ENCODE results near the gene FAM76B.

The FAM76B gene

DNA sequence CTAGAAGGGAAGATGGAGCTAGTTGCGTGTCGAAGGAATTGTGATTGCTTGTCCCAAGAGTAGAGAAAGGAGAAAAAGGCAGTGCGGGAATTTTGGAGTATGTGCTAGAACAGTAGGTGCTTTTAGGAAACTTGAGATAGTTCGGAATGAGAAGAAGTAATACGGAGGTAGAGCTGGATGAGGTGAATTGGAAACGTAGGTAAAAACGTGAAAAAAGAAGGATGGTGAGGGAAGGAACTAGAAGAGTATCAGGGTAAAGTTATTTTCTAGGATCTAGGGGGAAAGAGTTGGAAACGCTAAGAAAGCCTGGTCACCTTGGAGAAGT, 2.1 kb upstream of the FAM76B start:
- H3K27ac ChIP-seq (ENCODE audit: low read length): no peak overlapping the region
- no peaks in the 10 kb centered on the region for H3K27me3 ChIP-seq (ENCODE audit: control insufficient read depth, insufficient read depth, low read length)
- peak overlapping the region; percentile 97 for H3K4me3 ChIP-seq (ENCODE audit: low read length)
- peaks cover 8% of the 10 kb centered on the region for H3K36me3 ChIP-seq (ENCODE audit: control insufficient read depth, low read depth, low read length)
- H3K9ac ChIP-seq (ENCODE audit: low read length): peak overlapping the region; percentile 99
- no peaks in the 10 kb centered on the region for H3K9me3 ChIP-seq (ENCODE audit: control insufficient read depth, low read depth, low read length)
- peaks cover 14% of the 10 kb centered on the region for H3K4me1 ChIP-seq (ENCODE audit: control insufficient read depth, low read depth, low read length)

DNA sequence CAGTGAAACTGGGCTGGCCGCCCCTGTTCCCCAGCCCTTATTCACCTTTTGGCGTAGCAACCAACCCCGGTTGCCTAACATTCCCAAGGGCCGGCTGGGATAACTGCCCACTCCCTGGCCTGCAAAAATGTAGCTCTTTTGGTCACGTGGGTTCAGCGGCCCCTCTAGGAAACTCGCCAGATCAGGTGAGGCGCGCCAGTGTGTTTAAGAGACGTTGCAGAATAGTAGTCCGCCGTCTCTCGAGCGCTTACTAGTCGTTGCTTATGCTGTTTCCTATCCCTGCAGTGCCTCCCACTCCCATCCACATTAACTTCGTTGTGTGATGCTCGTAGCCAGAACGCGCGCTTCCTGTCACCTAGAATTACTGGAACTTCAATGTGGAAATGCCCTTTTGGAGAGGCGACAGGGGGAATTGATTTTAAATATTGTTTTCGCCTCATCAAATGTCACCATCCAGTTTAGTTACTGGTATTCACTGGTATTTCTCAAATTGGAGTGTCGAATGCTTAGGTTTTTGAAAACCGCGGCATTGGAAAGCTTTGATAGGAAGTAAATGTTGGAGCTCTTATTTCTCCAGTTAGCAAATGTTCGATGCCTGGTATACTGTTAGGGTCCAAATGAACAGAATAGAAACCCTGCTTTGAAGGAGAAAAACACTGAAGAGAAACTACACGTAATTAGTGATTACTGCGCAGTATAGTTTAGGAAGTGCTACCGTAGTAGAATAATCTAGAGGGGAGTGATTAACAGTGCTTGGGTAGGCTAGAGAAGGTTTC, 1.5 kb upstream of the FAM76B start:
- H3K36me3 ChIP-seq (ENCODE audit: control insufficient read depth, low read depth, low read length): peaks cover 13% of the 10 kb centered on the region
- peak overlapping the region; percentile 100 for H3K27ac ChIP-seq (ENCODE audit: low read length)
- no peaks in the 10 kb centered on the region for H3K9me3 ChIP-seq (ENCODE audit: control insufficient read depth, low read depth, low read length)
- no peaks in the 10 kb centered on the region for H3K27me3 ChIP-seq (ENCODE audit: control insufficient read depth, insufficient read depth, low read length)
- H3K9ac ChIP-seq (ENCODE audit: low read length): peak overlapping the region; percentile 99
- H3K4me3 ChIP-seq (ENCODE audit: low read length): peak overlapping the region; percentile 97
- peaks cover 14% of the 10 kb centered on the region for H3K4me1 ChIP-seq (ENCODE audit: control insufficient read depth, low read depth, low read length)

DNA sequence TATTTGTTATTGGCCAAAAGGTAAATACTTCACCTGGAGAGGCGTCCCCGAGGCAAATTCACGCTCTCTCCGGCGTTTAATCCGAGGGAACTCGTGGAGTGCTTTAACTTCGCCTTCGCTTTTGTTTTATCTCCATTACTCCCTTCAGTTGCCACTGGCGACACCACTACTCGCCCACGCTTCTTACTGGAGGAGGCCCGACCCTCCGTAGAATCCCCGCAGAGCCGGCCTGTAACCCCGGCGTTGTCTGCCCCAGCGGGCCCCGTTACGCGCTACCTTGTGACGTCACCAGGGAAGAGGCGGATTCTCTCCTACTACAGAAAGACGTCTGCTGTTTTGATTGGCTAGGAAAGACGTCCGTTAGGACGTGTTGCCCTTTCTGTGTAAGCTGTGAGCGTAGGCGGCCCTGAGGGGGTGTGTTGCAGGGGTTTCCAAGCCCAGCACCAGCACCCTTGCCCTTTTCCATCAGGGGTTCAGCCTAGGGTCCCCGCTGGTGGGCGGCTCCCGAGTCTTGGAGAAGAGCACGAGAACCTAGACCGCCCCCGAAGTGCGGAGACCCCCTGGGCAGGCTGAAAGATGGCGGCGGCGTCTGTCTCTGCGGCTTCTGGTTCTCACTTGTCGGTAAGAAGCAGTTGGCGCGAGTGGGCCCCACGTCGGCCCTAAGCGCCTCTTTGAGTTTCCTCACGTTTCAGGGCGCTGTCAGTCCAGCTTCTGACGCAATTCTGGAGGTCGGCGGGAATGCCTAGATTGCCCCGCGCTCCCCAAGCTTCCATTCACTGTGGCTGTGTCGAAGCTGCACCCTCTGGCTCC, 746 bp upstream of the FAM76B start, which contains the start of gene CEP57:
Gene CEP57, plus strand, starts transcription at position 376 of the 810 bp plus-strand sequence. Its CDS starts 201 bp downstream, at position 577.
- no peaks in the 10 kb centered on the region for H3K27me3 ChIP-seq (ENCODE audit: control insufficient read depth, insufficient read depth, low read length)

DNA sequence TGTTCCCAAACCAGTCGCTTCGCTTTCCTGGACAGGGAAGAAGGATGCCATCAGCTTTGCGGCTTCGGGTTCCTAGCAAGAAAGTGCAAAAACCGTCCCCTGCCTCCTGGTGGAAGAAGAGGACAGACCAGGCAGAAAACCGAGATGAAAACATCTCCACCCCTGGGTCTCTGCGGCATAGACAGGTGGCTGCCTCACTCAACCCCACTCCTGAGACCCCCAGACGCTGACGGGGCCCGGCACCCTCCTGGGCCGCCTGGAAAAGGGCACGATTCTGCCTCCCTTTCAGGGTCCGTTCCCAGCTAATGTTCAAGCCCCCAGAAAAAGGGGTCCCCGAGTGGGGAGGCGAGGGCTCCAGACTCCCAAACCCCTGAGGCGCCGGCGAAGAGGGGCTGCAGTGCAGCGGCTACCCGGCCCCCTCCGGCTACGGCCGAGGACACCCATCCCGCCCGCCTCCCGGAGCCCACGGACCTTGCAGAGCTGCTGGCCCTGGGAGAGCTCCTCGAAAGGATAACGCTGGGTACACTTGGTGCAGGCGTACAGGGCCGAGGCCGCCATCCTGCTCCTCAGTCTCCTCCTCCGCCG, 569 bp downstream of the FAM76B start:
- peak overlapping the region; percentile 99 for H3K9ac ChIP-seq (ENCODE audit: low read length)
- peak overlapping the region; percentile 97 for H3K4me3 ChIP-seq (ENCODE audit: low read length)
- peak overlapping the region; percentile 0 for H3K27ac ChIP-seq (ENCODE audit: low read length)
- H3K36me3 ChIP-seq (ENCODE audit: control insufficient read depth, low read depth, low read length): peaks cover 33% of the 10 kb centered on the region
- H3K27me3 ChIP-seq (ENCODE audit: control insufficient read depth, insufficient read depth, low read length): no peaks in the 10 kb centered on the region
- no peaks in the 10 kb centered on the region for H3K9me3 ChIP-seq (ENCODE audit: control insufficient read depth, low read depth, low read length)
- H3K4me1 ChIP-seq (ENCODE audit: control insufficient read depth, low read depth, low read length): peaks cover 14% of the 10 kb centered on the region

More for the DNA sequence above, 746 bp upstream of the FAM76B start, which contains the start of gene CEP57:
- H3K4me3 ChIP-seq (ENCODE audit: low read length): peak within 1 kb of the TSS; percentile 97
- peaks cover 21% of the 10 kb centered on the region for H3K36me3 ChIP-seq (ENCODE audit: control insufficient read depth, low read depth, low read length)
- peak within 1 kb of the TSS; percentile 99 for H3K9ac ChIP-seq (ENCODE audit: low read length)
- H3K27ac ChIP-seq (ENCODE audit: low read length): peak within 1 kb of the TSS; percentile 100
- peaks cover 14% of the 10 kb centered on the region for H3K4me1 ChIP-seq (ENCODE audit: control insufficient read depth, low read depth, low read length)
- no peaks in the 10 kb centered on the region for H3K9me3 ChIP-seq (ENCODE audit: control insufficient read depth, low read depth, low read length)

DNA sequence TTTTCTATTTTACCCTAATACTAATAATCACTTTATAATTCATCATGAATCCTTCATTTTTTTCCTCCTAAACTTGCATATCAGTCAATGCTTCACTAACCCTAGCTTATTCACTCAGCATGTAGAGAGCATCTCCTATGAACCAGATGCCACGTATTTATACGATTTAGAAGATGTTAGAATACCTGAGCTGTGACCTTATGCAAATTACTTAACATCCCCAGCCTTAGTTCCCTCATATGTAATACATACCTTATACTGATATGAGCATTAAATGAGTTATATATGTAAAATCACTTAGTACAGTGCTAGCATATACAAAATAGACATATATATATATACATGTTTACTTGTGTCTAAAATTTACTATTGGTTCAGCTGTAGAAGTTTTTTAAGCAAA, 9.0 kb downstream of the FAM76B start:
- Histone ChIP-seq H3K9ac (ENCODE audit: low read length) (no peak overlapping the region), H3K36me3 (ENCODE audit: control insufficient read depth, low read depth, low read length) (peaks cover 96% of the 10 kb centered on the region), H3K9me3 (ENCODE audit: control insufficient read depth, low read depth, low read length) (no peaks in the 10 kb centered on the region), H3K27ac (ENCODE audit: low read length) (no peak overlapping the region), H3K4me3 (ENCODE audit: low read length) (no peak overlapping the region), H3K27me3 (ENCODE audit: control insufficient read depth, insufficient read depth, low read length) (no peaks in the 10 kb centered on the region), H3K4me1 (ENCODE audit: control insufficient read depth, low read depth, low read length) (no peaks in the 10 kb centered on the region)

DNA sequence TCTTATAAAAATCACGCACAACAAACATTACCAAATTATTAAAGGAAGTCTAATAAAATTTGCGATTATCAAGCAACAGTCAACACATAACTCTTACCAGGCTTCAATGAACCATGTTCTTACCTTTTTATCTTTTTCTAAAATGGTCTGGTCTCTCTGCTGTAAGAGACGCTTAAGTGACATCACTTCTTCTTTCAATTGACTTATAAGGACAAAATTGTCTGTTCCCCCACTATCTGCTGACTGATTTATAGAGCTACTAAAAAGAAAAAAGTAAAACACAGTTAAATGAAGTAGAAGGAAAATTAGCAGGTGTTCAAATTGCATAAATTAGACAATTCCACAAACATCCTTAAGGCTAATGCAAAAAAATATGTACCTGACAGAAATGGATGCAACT, 10.9 kb downstream of the FAM76B start:
- Histone ChIP-seq H3K27me3 (ENCODE audit: control insufficient read depth, insufficient read depth, low read length) (no peaks in the 10 kb centered on the region), H3K27ac (ENCODE audit: low read length) (no peak overlapping the region), H3K4me1 (ENCODE audit: control insufficient read depth, low read depth, low read length) (no peaks in the 10 kb centered on the region), H3K36me3 (ENCODE audit: control insufficient read depth, low read depth, low read length) (peaks cover 98% of the 10 kb centered on the region), H3K9me3 (ENCODE audit: control insufficient read depth, low read depth, low read length) (no peaks in the 10 kb centered on the region), H3K9ac (ENCODE audit: low read length) (no peak overlapping the region), H3K4me3 (ENCODE audit: low read length) (no peak overlapping the region)

DNA sequence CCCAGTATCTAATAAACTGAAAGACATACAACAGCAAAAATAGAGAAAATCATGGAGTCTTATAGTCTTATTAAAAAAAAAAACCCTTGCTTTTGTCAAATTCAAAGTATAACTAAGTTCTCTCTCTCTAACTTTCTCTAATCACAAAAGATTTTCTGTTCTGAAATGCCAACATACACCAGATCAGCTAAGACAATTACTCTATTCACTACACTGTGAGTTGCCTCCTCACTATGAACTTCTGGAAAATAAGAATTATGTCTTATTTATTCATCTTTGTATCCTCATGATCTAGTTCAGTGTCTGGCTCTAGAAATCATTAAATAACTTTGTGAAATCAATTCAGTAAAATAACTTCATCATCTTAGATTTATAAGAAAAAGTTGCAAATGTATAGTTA, 12.7 kb downstream of the FAM76B start:
- H3K36me3 ChIP-seq (ENCODE audit: control insufficient read depth, low read depth, low read length): peaks cover 94% of the 10 kb centered on the region
- H3K9ac ChIP-seq (ENCODE audit: low read length): no peak overlapping the region
- H3K4me3 ChIP-seq (ENCODE audit: low read length): no peak overlapping the region
- no peaks in the 10 kb centered on the region for H3K27me3 ChIP-seq (ENCODE audit: control insufficient read depth, insufficient read depth, low read length)
- no peaks in the 10 kb centered on the region for H3K4me1 ChIP-seq (ENCODE audit: control insufficient read depth, low read depth, low read length)
- H3K27ac ChIP-seq (ENCODE audit: low read length): no peak overlapping the region
- no peaks in the 10 kb centered on the region for H3K9me3 ChIP-seq (ENCODE audit: control insufficient read depth, low read depth, low read length)

DNA sequence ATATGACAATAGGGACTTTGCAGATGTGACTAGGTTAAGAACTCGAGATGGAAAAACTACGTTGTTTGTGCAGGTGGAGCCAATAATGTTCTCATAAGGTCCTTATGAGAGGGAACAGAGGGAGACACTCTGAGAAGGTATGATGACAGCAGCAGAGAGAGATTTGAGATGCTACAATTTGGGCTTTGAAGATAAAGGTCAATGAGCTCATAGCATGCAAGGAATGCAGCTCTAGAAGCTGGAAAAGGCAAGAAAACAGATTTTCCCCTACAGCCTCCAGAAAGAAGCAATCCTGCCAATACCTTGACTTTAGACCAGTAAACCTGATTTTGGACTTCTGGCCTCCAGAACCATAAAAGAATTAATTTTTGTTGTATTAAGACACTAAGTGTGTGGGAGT, 21.1 kb downstream of the FAM76B start:
- Histone ChIP-seq H3K4me1 (ENCODE audit: control insufficient read depth, low read depth, low read length) (no peaks in the 10 kb centered on the region), H3K27me3 (ENCODE audit: control insufficient read depth, insufficient read depth, low read length) (no peaks in the 10 kb centered on the region), H3K27ac (ENCODE audit: low read length) (no peak overlapping the region), H3K4me3 (ENCODE audit: low read length) (no peak overlapping the region), H3K9ac (ENCODE audit: low read length) (no peak overlapping the region), H3K36me3 (ENCODE audit: control insufficient read depth, low read depth, low read length) (peaks cover 25% of the 10 kb centered on the region), H3K9me3 (ENCODE audit: control insufficient read depth, low read depth, low read length) (no peaks in the 10 kb centered on the region)

DNA sequence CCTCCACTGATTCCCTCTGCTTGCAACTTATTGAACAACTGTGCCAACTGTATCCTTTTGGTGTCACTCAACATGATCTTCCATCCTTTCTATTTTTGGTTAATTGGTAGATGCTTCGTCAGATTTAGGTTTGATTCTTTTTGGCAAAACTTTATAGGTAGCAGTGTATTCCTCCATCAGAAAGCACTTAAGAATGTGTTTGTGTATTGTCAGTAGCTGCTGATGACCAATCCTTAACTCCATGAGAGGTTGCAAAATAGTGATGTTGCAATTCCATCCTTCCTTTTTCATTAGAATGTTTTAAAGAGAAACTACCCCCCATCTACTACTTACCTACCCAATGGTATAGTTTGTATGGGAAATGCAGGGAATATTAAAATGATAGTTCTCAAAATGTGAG, 22.1 kb downstream of the FAM76B start:
- H3K27me3 ChIP-seq (ENCODE audit: control insufficient read depth, insufficient read depth, low read length): no peaks in the 10 kb centered on the region
- no peaks in the 10 kb centered on the region for H3K4me1 ChIP-seq (ENCODE audit: control insufficient read depth, low read depth, low read length)
- H3K9me3 ChIP-seq (ENCODE audit: control insufficient read depth, low read depth, low read length): no peaks in the 10 kb centered on the region
- peaks cover 18% of the 10 kb centered on the region for H3K36me3 ChIP-seq (ENCODE audit: control insufficient read depth, low read depth, low read length)
- H3K4me3 ChIP-seq (ENCODE audit: low read length): no peak overlapping the region
- no peak overlapping the region for H3K9ac ChIP-seq (ENCODE audit: low read length)
- H3K27ac ChIP-seq (ENCODE audit: low read length): no peak overlapping the region

DNA sequence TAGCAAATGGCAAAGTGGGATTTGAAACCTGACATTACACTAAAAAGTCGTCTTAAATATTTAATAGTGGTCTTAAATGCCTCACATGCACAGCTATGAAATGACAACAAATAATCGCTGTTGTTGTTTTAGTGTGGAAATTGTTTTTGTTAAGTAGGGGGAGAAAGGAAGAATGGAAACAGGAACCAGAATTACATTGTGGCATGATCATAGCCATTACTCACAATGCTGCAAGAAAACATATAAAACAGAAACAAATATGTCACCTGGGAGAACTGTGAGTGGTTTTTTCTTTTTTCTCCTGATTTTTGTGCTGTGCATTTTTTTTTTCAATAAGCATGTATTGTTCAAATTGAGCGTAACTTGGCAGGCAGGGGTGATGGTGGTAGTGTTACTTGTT, 22.9 kb downstream of the FAM76B start:
- Histone ChIP-seq H3K4me1 (ENCODE audit: control insufficient read depth, low read depth, low read length) (no peaks in the 10 kb centered on the region), H3K27ac (ENCODE audit: low read length) (no peak overlapping the region), H3K27me3 (ENCODE audit: control insufficient read depth, insufficient read depth, low read length) (no peaks in the 10 kb centered on the region), H3K36me3 (ENCODE audit: control insufficient read depth, low read depth, low read length) (peaks cover 10% of the 10 kb centered on the region), H3K9ac (ENCODE audit: low read length) (no peak overlapping the region), H3K4me3 (ENCODE audit: low read length) (no peak overlapping the region), H3K9me3 (ENCODE audit: control insufficient read depth, low read depth, low read length) (no peaks in the 10 kb centered on the region)

DNA sequence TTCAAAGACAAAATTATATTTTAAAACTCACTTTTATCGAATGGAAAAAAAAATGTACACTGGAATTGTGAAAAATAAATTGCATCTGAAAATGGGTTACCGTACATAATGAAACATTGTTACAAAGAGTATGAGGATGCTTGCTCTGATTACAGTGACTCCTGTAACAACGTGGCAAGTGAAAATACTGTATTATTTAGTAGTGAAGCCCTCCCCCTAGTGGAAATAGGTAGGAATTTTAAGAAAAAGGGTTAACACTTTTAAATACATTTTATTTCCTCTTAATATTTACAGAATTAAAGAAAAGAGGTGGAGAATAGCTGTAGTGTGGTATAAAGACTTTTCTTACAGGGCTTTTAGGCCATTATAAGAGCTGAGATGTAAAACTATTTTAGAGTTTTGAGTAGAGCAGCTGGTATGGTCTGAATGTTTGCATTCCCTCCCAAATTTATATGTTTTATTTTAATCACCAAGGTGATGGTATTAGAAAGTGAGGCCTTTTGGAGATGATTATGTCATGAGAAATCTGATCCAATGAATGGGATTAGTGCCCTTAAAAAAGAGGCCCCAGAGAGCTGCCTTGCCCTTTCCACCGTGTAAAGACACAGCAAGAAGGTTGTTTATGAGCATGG, 25.2 kb downstream of the FAM76B start:
- H3K36me3 ChIP-seq (ENCODE audit: control insufficient read depth, low read depth, low read length): no peaks in the 10 kb centered on the region
- H3K27me3 ChIP-seq (ENCODE audit: control insufficient read depth, insufficient read depth, low read length): no peaks in the 10 kb centered on the region
- H3K9ac ChIP-seq (ENCODE audit: low read length): no peak overlapping the region
- H3K4me3 ChIP-seq (ENCODE audit: low read length): no peak overlapping the region
- H3K4me1 ChIP-seq (ENCODE audit: control insufficient read depth, low read depth, low read length): no peaks in the 10 kb centered on the region
- H3K27ac ChIP-seq (ENCODE audit: low read length): no peak overlapping the region
- no peaks in the 10 kb centered on the region for H3K9me3 ChIP-seq (ENCODE audit: control insufficient read depth, low read depth, low read length)

Data from iPS-18a (cell line).